Activated CD4-positive, alpha-beta T cell treated with anti-CD3 and anti-CD28 coated beads, Interleukin-10, Interleukin-2, amounts not matched to agents 100 ng/mL and 50 ng/mL, durations not matched to agents 16 hours and 8 hours (primary cell): ENCODE results near the gene TMA7.

Experiments used
- DNase-seq: peaks from one replicate; pipeline ENCODE4 v3.0.0-alpha.2; 2020

The TMA7 gene

GRCh38 chr3:48423883-48424695 lies 16.0 kb upstream of the TMA7 start:
- DNase-seq, result no peak

- no peak for DNase-seq
Measured at GRCh38 chr3:48425281-48425812, 14.7 kb upstream of the TMA7 start.

GRCh38 chr3:48426401-48426909 lies 13.6 kb upstream of the TMA7 start:
- DNase-seq, result no peak

- DNase-seq, result no peak
Measured at GRCh38 chr3:48426944-48427629, 13.0 kb upstream of the TMA7 start.

- no peak for DNase-seq
Measured at GRCh38 chr3:48427630-48427962, 12.5 kb upstream of the TMA7 start.

- no peak for DNase-seq
Measured at GRCh38 chr3:48428088-48428571, 11.9 kb upstream of the TMA7 start.

GRCh38 chr3:48428572-48429316 lies 11.3 kb upstream of the TMA7 start:
- no peak for DNase-seq

GRCh38 chr3:48429317-48429959 lies 10.6 kb upstream of the TMA7 start:
- peak; percentile 42 for DNase-seq

- DNase-seq, result no peak
Measured at GRCh38 chr3:48429960-48430707, 9.9 kb upstream of the TMA7 start, which contains the start of gene PLXNB1. TSS of gene PLXNB1 (minus strand) at chr3:48430086. CDS start at chr3:48424611, 5,475 bp downstream.

GRCh38 chr3:48430708-48431101 lies 9.4 kb upstream of the TMA7 start:
- no peak for DNase-seq

GRCh38 chr3:48431224-48432029 lies 8.6 kb upstream of the TMA7 start:
- no peak for DNase-seq

- no peak for DNase-seq
Measured at GRCh38 chr3:48432411-48433371, 7.4 kb upstream of the TMA7 start.

- DNase-seq, result no peak
Measured at GRCh38 chr3:48433472-48434118, 6.5 kb upstream of the TMA7 start.

- no peak for DNase-seq
Measured at GRCh38 chr3:48434591-48435222, 5.3 kb upstream of the TMA7 start.

GRCh38 chr3:48435223-48435595 lies 4.8 kb upstream of the TMA7 start:
- DNase-seq, result no peak

GRCh38 chr3:48435774-48436476 lies 4.1 kb upstream of the TMA7 start:
- DNase-seq, result peak; percentile 89

- no peak for DNase-seq
Measured at GRCh38 chr3:48436477-48436787, 3.6 kb upstream of the TMA7 start.

GRCh38 chr3:48436855-48437254 lies 3.2 kb upstream of the TMA7 start:
- DNase-seq, result no peak
